Neural progenitor cell (in vitro differentiated cells): Measurements from ENCODE around the gene GNPTAB. TPM values are rescaled to one million over a fixed set of nuclear protein-coding genes. Genes with fewer than 3 reads are reported as not detected.

Experiments
- DNase-seq: peaks from one replicate; pipeline ENCODE4 v3.0.0-alpha.2; 2016; ENCODE audit warnings: low spot score
- H2AFZ ChIP-seq: fragments of 200-600 bp; sonication (generic); replicated peaks from 2 replicates; pipeline ENCODE4 v1.6.1; 2016; ENCODE audit warnings: antibody characterized with exemption
- H3F3A ChIP-seq: fragments of 200-600 bp; sonication (generic); 2 replicates; pipeline ENCODE4 v1.6.1; 2016; ENCODE audit warnings: antibody characterized with exemption, low read depth
- H3K27ac ChIP-seq: fragments of 200-600 bp; sonication (generic); 2 replicates; pipeline ENCODE4 v1.5.1; 2016; ENCODE audit warnings: mild to moderate bottlenecking
- H3K27me3 ChIP-seq: fragments of 200-600 bp; sonication (generic); 2 replicates; pipeline ENCODE4 v1.6.1; 2016; ENCODE audit warnings: mild to moderate bottlenecking, moderate library complexity
- H3K36me3 ChIP-seq: fragments of 200-600 bp; sonication (generic); 2 replicates; pipeline ENCODE4 v1.5.1; 2016
- H3K4me1 ChIP-seq: fragments of 200-600 bp; sonication (generic); 2 replicates; pipeline ENCODE4 v1.6.1; 2016; ENCODE audit warnings: mixed run types
- H3K4me2 ChIP-seq: fragments of 200-600 bp; sonication (generic); 2 replicates; pipeline ENCODE4 v1.6.1; 2016
- H3K4me3 ChIP-seq: fragments of 200-600 bp; sonication (generic); 2 replicates; pipeline ENCODE4 v1.5.1; 2016
- H3K79me2 ChIP-seq: fragments of 200-600 bp; sonication (generic); 2 replicates; pipeline ENCODE4 v1.6.1; 2016; ENCODE audit warnings: low read depth
- H3K9ac ChIP-seq: fragments of 200-600 bp; sonication (generic); 2 replicates; pipeline ENCODE4 v1.6.1; 2016
- H3K9me3 ChIP-seq: fragments of 200-600 bp; sonication (generic); 2 replicates; pipeline ENCODE4 v1.5.1; 2016; ENCODE audit warnings: low read depth
- H4K20me1 ChIP-seq: fragments of 200-600 bp; sonication (generic); 2 replicates; pipeline ENCODE4 v1.6.1; 2016; ENCODE audit warnings: low read depth
- H3K27ac Mint-ChIP-seq: 3 replicates; pipeline ENCODE4 v1.8.0; 2021; ENCODE audit warnings: mixed read lengths
- H3K27me3 Mint-ChIP-seq: 2 replicates; pipeline ENCODE4 v1.8.0; 2022; ENCODE audit warnings: low read depth, mild to moderate bottlenecking, inconsistent platforms, moderate library complexity, mixed read lengths; ENCODE audit not compliant: insufficient read depth
- H3K36me3 Mint-ChIP-seq: 3 replicates; pipeline ENCODE4 v1.8.0; 2021; ENCODE audit warnings: mixed read lengths
- H3K4me1 Mint-ChIP-seq: 3 replicates; pipeline ENCODE4 v1.8.0; 2021; ENCODE audit warnings: mixed read lengths
- H3K4me3 Mint-ChIP-seq: 3 replicates; pipeline ENCODE4 v1.8.0; 2021; ENCODE audit warnings: mild to moderate bottlenecking, moderate library complexity, mixed read lengths
- H3K9me3 Mint-ChIP-seq: 3 replicates; pipeline ENCODE4 v1.8.0; 2020; ENCODE audit warnings: mixed read lengths
- EZH2 ChIP-seq: fragments of 200-600 bp; sonication (generic); IDR thresholded peaks from 2 replicates; pipeline ENCODE4 v1.6.1; 2017; ENCODE audit warnings: antibody characterized with exemption, mild to moderate bottlenecking, moderate library complexity
- EZH2phosphoT487 ChIP-seq: fragments of 200-600 bp; sonication (generic); IDR thresholded peaks from 2 replicates; pipeline ENCODE4 v1.6.1; 2017; ENCODE audit warnings: antibody characterized with exemption
- total RNA-seq: library from RNA; depleted of rRNA; stranded (reverse); fragments of >200 nt; gene quantifications from 2 replicates; pipeline ENCODE4 v1.2.3, GENCODE V29; 2015; ENCODE audit warnings: low replicate concordance
- TF ChIP-seq, protein P1 (sequence below): fragments of 200-600 bp; sonication (generic); IDR thresholded peaks from 2 replicates; pipeline ENCODE4 v1.5.1; 2017; ENCODE audit warnings: antibody characterized with exemption, mild to moderate bottlenecking

GNPTAB gene
- total RNA-seq, 1 donor from 2014 or later = 24.0 TPM

DNA sequence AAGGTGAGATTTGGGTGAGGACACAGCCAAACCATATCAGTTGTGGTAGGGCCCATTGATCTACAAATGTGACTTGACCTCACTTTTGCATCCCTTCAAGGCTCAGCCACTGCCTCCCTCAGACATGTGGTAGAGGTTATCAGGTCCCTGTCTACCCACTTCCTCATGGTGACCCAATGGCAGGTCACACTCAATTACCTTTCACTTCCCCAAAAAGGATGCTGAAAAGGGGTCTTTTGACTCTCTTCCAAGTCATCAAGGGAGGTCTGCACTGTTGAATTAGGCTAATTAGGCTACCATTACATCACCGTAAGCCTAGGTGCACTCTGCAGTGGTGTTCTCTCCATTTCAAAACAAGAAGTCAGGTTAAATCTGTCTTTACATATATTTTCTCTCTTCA lies 24.0 kb upstream of the GNPTAB start:
- Histone ChIP-seq H3K27me3 (no peaks in the 10 kb centered on the region), H3K79me2 (no peaks in the 10 kb centered on the region), H3K9ac (no peak overlapping the region), H3K9me3 (no peaks in the 10 kb centered on the region), H3F3A (no peaks in the 10 kb centered on the region), H4K20me1 (no peaks in the 10 kb centered on the region), H3K27ac (no peak overlapping the region), H3K4me1 (no peaks in the 10 kb centered on the region), H3K4me2 (no peak overlapping the region), H3K4me3 (no peak overlapping the region), H2AFZ (no peak overlapping the region), H3K36me3 (no peaks in the 10 kb centered on the region)
- TF ChIP-seq, protein P1, sequence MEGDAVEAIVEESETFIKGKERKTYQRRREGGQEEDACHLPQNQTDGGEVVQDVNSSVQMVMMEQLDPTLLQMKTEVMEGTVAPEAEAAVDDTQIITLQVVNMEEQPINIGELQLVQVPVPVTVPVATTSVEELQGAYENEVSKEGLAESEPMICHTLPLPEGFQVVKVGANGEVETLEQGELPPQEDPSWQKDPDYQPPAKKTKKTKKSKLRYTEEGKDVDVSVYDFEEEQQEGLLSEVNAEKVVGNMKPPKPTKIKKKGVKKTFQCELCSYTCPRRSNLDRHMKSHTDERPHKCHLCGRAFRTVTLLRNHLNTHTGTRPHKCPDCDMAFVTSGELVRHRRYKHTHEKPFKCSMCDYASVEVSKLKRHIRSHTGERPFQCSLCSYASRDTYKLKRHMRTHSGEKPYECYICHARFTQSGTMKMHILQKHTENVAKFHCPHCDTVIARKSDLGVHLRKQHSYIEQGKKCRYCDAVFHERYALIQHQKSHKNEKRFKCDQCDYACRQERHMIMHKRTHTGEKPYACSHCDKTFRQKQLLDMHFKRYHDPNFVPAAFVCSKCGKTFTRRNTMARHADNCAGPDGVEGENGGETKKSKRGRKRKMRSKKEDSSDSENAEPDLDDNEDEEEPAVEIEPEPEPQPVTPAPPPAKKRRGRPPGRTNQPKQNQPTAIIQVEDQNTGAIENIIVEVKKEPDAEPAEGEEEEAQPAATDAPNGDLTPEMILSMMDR = no peak
- no peak for TF ChIP-seq EZH2phosphoT487
- TF ChIP-seq EZH2 = no peak
- no peaks in the 10 kb centered on the region for H3K36me3 Mint-ChIP-seq
- no peak overlapping the region for H3K27ac Mint-ChIP-seq
- DNase-seq = no peak
- no peaks in the 10 kb centered on the region for H3K4me1 Mint-ChIP-seq
- no peak overlapping the region for H3K4me3 Mint-ChIP-seq
- H3K27me3 Mint-ChIP-seq = peaks cover 4% of the 10 kb centered on the region
- no peaks in the 10 kb centered on the region for H3K9me3 Mint-ChIP-seq

DNA sequence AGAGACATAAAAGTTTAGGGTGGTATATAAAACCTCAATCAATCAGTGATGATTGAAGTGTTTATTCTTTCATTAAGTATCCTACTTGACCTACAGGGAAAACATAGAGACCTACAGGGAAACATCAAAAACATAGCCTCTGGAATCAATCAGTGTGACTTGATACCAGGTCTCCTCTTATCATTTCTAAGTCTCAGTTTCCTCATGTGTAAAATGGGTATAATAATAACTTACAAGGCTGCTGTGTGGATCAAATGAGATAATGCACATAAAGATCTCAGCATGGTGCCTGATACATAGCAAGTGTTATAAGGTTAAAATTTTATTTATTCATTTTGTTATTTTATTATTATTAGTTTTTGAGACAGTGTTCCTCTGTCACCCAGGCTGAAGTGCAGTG lies 22.2 kb upstream of the GNPTAB start:
- H3K27ac Mint-ChIP-seq = no peak overlapping the region
- no peaks in the 10 kb centered on the region for H3K9me3 Mint-ChIP-seq

DNA sequence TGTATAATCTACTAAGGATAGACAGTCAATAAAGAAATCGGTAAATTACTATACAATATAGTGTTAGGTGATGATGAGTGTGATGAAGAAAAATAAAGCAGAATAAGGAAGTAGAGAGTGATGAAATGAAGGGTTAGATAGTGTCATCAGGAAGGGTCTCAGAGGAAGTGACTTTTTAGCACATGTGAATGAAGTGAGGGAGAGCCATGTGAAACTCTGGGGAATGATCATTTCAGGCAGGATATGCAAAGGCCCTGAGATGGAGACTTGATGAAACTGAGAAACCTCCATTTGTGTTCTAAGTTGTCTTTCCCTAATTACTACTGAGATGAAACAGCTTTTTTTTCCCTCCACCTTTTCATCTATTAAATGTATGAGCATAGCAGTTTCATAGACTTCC lies 19.4 kb upstream of the GNPTAB start:
- no peak for TF ChIP-seq EZH2
- no peak for TF ChIP-seq EZH2phosphoT487
- TF ChIP-seq, protein P1 = no peak
- Mint-ChIP-seq H3K4me3 (no peak overlapping the region), H3K27ac (no peak overlapping the region), H3K4me1 (peaks cover 4% of the 10 kb centered on the region), H3K9me3 (no peaks in the 10 kb centered on the region), H3K36me3 (no peaks in the 10 kb centered on the region), H3K27me3 (peaks cover 4% of the 10 kb centered on the region)
- H3K4me2 ChIP-seq = no peak overlapping the region
- no peaks in the 10 kb centered on the region for H3F3A ChIP-seq
- no peak overlapping the region for H3K9ac ChIP-seq
- no peaks in the 10 kb centered on the region for H3K27me3 ChIP-seq
- no peaks in the 10 kb centered on the region for H3K4me1 ChIP-seq
- no peaks in the 10 kb centered on the region for H3K79me2 ChIP-seq
- DNase-seq = no peak
- H3K4me3 ChIP-seq = no peak overlapping the region
- no peak overlapping the region for H2AFZ ChIP-seq
- H3K27ac ChIP-seq = no peak overlapping the region
- H3K9me3 ChIP-seq = no peaks in the 10 kb centered on the region
- H3K36me3 ChIP-seq = no peaks in the 10 kb centered on the region
- H4K20me1 ChIP-seq = no peaks in the 10 kb centered on the region

More for the DNA sequence above, 22.2 kb upstream of the GNPTAB start:
- TF ChIP-seq EZH2 (no peak), EZH2phosphoT487 (no peak)
- TF ChIP-seq, protein P1 = no peak
- Histone ChIP-seq H3K27me3 (no peaks in the 10 kb centered on the region), H2AFZ (no peak overlapping the region), H3F3A (no peaks in the 10 kb centered on the region), H3K9me3 (no peaks in the 10 kb centered on the region), H3K36me3 (no peaks in the 10 kb centered on the region), H3K4me2 (no peak overlapping the region), H3K79me2 (no peaks in the 10 kb centered on the region), H3K9ac (no peak overlapping the region), H3K4me1 (no peaks in the 10 kb centered on the region), H3K4me3 (no peak overlapping the region), H3K27ac (no peak overlapping the region), H4K20me1 (no peaks in the 10 kb centered on the region)
- no peak for DNase-seq
- Mint-ChIP-seq H3K36me3 (no peaks in the 10 kb centered on the region), H3K27me3 (peaks cover 4% of the 10 kb centered on the region), H3K4me3 (no peak overlapping the region), H3K4me1 (no peaks in the 10 kb centered on the region)
